ENCODE results near the gene TLR2.
"Not testable (repeated sequence)": the region's sequence is repeated elsewhere in the genome, so short reads cannot be mapped to it uniquely, and the experiment has no call there.

The TLR2 gene

DNA sequence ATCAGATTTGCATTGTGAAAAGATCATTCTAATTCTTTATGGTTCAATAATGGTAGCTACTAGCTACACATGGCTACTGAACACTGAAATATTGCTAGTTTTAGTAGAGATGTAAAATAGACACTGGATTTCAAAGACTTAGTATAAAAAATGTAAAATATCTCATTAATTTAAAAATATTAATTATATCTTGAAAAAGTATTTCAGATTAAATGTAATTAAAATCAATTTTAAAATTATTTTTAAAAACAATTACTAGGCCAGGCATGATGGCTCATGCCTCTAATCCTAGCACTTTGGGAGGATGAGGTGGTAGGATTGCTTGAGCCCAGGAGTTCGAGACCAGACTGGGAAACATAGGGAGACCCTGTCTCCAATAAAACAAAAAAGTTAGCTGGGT, 20.4 kb upstream of the TLR2 start:
- no peak for DNase-seq

DNA sequence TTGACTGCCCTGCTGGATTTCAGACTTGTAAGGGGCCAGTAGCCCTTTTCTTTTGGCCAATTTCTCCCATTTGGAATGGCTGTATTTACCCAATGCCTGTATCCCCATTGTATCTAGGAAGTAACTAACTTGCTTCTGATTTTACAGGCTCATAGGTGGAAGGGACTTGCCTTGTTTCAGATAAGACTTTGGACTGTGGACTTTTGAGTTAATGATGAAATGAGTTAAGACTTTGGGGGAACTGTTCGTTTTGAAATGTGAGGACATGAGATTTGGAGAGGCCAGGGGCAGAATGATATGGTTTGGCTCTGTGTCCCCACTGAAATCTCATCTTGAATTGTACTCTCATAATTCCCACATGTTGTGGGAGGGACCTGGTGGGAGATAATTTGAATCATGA, 17.6 kb upstream of the TLR2 start:
- DNase-seq = not testable (repeated sequence)

DNA sequence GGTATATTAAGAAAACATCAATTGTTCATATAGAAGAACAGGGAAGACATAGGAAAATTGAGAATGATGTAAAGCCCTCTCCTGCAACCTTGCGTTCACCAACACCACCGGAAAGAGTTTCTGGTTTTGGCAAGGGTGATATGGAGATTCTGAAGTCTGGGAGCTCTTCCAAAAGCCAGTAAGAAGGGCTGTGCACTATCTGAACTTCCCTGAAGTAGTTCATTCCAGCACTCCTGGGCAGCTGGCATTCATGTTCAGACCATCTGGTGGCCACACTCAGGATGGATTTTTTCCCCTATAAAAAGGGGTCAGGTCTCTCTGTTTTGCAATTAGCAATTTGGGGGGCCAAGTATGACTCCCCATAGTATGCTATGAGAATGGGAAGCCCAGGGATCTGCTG, 15.4 kb upstream of the TLR2 start:
- no peak for DNase-seq

DNA sequence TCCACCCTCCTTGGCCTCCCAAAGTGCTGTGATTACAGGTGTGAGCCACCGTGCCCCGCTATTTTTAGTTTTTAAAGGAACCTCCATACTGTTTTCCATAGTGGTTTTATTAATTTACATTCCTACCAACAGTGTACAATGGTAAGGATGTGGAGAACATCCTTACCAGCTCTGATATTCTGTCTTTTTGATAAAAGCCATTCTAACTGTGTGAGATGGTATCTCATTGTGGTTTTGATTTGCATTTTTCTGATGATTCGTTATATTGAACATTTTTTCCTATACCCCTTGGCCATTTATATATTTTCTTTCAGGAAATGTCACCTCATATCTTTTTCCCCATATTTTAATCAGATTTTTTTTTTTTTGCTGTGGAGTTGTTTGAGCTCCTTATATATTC, 14.2 kb upstream of the TLR2 start:
- DNase-seq = no peak

DNA sequence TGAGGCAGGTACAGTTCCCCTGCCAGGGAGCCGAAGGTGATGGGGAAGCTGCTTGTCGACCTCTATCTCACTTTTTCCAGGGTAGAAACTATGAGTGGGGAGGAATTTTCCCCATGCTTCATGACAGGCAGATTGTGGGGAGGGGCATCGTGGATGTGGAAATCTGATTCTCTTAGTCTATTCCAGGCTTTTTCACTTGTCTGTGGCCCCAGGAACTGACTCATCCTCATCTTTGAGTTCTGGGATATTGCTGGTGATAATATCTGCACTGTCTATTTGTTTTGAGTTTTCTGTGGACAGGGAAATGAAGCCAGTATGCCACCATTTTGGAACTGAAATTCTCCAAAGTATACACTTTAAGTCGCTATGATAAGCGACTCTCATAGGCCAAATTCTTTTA, 7.6 kb upstream of the TLR2 start:
- DNase-seq = no peak

DNA sequence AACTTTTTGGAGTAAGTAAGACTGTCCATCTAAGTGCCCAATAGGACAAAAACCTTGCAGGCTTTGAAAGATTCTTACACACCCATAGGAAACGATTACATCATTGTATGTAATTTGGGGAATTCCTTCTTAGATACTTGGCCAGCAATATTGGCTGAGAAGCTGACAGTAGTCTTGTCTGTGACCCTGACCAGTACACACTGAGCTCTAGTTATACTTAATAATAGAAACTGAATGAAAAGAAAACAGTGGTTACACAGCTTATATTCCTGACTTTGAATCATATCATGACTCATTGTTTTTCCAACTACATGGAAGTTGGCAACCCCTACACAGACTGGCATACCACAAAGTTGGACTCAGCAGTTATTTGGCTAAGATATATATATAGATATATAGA, 7.1 kb upstream of the TLR2 start:
- DNase-seq = no peak

DNA sequence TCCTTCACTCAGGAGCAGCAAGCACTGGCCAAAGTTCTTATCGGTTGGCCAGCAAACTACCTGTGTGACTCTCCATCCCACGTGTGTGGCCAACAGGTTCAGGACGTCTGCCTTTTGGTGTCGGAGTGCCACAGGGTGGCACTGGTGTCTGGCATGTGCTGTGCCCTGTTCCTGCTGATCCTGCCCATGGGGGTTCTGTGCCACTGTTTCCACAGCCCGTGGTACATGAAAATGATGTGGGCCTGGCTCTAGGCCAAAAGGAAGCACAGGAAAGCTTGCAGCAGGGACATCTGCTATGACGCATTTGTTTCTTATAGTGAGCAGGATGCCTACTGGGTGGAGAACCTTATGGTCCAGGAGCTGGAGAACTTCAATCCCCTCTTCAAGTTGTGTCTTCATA, 4.6 kb upstream of the TLR2 start:
- no peak for DNase-seq

- no peak for DNase-seq
Measured at GRCh38 chr4:153683763-153684181, 308 bp upstream of the TLR2 start.

GRCh38 chr4:153684971-153685371, 891 bp downstream of the TLR2 start:
- DNase-seq = no peak

DNA sequence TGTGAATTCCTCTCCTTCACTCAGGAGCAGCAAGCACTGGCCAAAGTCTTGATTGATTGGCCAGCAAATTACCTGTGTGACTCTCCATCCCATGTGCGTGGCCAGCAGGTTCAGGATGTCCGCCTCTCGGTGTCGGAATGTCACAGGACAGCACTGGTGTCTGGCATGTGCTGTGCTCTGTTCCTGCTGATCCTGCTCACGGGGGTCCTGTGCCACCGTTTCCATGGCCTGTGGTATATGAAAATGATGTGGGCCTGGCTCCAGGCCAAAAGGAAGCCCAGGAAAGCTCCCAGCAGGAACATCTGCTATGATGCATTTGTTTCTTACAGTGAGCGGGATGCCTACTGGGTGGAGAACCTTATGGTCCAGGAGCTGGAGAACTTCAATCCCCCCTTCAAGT, 20.4 kb downstream of the TLR2 start:
- DNase-seq = no peak

GRCh38 chr4:153705743-153706468, 21.8 kb downstream of the TLR2 start:
- no peak for DNase-seq

- DNase-seq = no peak
Measured at GRCh38 chr4:153706519-153706918, 22.4 kb downstream of the TLR2 start.

DNA sequence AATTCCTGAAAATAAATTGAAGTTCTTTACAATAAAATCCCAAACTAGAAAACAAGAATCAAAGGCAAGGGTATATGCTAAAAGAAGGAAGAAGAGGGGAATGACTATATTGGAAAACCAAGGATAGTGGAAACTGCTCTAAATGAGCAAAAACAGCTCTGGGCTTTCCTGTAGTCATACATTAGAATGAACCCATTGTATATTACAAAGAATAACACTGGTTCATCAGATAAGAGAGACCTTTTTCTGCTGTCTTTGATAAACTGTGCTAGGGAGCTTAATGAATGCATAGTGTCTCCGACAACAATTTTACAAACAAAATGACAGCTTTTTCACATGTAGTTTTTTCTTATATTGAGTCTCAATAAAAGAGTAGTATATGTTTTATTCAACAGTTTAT, 26.6 kb downstream of the TLR2 start:
- DNase-seq = no peak

DNA sequence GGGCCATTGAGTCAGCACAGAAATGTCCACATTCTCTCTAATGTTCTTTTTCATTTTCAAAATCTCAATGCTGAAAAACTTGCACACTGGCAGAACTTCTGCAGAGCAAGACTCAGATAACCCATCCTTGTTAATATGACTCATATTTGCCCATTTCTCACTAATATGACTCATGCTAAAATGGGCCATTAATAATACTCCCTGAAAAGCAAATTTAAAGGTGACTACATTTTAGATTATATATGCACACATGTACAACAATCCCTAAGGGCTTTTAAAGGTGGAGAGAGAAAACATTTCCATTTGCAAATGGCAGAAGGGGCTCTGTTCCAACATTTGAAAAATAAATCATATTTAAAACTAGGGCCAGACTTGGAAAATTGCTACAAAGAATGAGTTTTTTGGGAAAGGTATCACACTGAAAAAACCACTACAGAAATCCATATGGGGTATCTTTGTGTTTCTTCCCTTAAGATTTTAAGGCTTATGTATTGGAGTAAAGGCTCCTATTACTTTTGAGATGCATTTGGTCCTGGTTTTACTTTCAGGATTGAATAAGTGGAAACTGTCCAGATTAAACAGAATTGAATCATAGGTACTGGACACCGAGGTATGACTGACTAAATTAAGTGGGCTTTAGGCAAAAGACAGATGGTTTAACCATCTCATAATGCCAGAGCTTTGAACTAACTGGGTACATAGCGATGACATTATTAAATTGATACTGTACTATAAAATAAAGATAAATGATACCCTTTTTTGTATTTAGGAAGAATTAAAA, 30.0 kb downstream of the TLR2 start:
- no peak for DNase-seq

- DNase-seq = no peak
Measured at GRCh38 chr4:153722036-153722435, 38.0 kb downstream of the TLR2 start.

DNA sequence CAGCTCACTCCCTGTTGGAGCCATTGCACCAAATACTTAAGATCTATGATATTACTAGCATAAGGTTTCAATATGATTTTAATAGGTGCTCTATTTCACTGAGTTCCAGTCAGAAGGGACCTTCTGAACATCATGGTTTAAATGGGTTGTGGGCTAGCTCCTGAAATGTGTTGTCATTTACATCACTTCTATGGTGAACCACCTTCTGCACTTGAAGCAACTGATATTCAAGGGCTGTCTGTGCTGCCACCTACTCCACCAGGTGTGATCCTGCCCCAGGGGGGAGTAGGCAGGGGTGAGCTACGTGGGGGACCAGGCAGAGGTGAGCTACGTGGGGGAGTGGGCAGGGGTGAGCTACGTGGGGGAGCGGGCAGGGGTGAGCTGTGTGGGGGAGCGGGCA, 40.5 kb downstream of the TLR2 start:
- DNase-seq = no peak

DNA sequence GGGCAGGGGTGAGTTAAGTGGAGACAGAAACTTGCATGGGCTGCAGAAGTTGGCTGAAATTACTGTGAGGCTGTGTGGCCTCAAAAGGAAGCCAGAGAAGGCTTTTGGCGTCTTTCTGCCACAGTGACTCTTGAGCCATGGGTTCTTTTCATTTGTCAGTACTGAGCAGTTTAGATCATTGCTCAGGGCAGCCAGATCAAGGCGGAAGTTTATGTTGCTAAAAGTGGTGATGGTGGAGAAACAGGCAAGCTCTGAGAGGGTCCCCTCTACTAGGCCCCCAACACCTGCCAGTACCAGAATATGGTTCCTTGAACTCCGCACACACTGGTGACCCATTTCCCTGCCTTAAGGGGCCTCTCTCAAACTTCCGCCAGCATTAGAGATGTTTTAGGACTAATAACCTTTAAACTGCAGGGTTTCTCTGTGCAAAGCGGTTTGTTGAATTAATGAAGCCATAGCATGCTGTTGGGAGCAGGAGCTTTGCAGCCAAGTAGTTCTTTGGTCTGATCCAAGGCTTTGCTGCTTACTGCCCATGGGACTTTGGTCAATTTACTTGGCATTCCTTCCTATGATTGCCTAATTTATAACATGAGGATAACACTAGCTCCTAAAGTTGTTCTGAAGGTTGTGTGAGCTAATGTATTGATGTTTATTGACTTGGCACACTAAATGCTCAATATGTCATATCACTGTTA, 41.2 kb downstream of the TLR2 start:
- no peak for DNase-seq

DNA sequence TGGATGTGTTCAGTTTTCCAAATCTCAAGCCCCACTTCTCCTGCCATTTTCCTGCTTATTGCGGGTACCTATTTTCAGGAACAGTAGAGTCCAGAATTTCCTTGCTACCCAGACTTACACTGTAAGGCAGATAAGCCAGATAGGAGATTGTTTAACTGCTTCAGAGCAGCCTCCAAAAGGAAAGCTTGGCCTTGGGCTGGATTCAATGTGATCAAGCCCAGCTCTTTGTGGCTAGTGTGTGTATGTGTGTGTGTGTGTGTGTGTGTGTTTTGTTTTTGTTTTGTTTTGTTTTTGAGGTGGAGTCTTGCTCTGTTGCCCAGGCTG, 41.7 kb downstream of the TLR2 start:
- no peak for DNase-seq

GRCh38 chr4:153728151-153728550, 44.1 kb downstream of the TLR2 start:
- no peak for DNase-seq

DNA sequence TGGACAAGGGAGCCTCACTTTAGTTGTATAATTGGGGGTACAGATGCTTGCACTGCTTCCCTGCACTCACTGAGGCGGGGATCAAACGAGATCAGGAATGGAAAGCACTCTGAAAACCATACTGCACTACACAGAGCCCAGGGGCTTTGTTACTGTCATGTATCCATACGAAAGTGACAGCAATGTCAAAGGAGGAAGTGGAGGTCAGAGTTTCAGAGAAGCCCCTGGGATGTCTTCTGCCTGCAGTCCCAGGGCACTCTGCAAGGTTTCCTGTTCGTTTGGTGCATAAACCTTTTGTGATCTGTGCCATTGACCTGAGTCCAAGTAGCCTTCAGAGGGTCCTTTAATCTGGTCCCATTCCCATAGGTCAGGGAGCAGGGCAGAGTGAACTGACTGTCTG, 44.6 kb downstream of the TLR2 start:
- no peak for DNase-seq

DNA sequence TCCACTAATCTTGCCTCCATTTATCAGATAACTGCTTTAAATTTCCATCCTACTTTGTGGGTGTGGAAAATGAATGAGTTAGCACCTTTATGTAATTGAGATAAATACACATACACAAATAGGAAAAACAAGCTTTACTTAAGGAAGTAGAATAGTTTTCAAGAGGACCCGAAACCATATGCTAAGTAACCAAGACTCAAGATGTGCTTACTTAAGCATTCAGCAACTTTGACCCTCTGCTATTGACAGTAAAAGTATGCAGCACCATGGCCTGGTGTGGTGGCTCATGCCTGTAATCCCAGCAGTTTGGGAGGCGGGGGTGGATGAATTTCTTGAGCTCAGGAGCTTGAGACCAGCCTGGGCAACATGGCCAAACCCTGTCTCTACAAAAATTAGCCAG, 45.8 kb downstream of the TLR2 start:
- DNase-seq = no peak

DNA sequence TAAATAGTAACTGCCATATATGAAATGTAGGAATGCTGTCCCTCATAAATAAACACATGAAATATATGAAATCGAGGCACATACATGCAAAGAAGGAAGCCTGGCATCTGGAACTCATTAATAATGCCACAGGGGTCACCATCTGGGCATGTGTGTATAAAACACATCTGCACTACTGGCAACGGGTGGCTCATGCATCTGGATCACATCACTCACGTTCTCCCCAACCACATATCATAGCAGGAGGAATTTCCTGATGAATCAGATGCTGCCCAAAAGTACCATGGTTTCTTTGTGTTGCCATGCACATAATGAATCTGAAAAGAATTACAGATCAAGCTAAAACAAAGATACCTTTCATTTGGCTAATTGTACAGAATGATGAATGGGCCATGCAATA, 47.2 kb downstream of the TLR2 start:
- no peak for DNase-seq

GRCh38 chr4:153733751-153734448, 49.8 kb downstream of the TLR2 start:
- peak; percentile 46 to 79 for DNase-seq

Data from NCI-H2081 (cell line).